Right lobe of liver (tissue), 4 donors: ENCODE data around the gene SLC38A10.

Experiments
- POLR2A ChIP-seq: fragments of 450-650 bp; IDR thresholded peaks from one replicate; pipeline ENCODE4 v1.6.1; 2017; ENCODE audit warnings: antibody characterized with exemption, mild to moderate bottlenecking
- TF ChIP-seq, protein P1 (sequence below), 4 donors: fragments of 200-600 bp in 3 of 4; fragments of 450-650 bp in 1 of 4; IDR thresholded peaks; one replicate each; pipeline versions ENCODE4 v1.5.1 to v1.8.0; 2016 to 2022; ENCODE audit warnings: antibody characterized with exemption in 4 of 4, mild to moderate bottlenecking in 2 of 4
- donor health status: DM: no; HTN: no; CAD: no.
- donor health status: DM: no; HTN: no; CAD: no.
- donor health status: DM: no; HTN: yes; CAD: no.

- TF ChIP-seq, protein P1, sequence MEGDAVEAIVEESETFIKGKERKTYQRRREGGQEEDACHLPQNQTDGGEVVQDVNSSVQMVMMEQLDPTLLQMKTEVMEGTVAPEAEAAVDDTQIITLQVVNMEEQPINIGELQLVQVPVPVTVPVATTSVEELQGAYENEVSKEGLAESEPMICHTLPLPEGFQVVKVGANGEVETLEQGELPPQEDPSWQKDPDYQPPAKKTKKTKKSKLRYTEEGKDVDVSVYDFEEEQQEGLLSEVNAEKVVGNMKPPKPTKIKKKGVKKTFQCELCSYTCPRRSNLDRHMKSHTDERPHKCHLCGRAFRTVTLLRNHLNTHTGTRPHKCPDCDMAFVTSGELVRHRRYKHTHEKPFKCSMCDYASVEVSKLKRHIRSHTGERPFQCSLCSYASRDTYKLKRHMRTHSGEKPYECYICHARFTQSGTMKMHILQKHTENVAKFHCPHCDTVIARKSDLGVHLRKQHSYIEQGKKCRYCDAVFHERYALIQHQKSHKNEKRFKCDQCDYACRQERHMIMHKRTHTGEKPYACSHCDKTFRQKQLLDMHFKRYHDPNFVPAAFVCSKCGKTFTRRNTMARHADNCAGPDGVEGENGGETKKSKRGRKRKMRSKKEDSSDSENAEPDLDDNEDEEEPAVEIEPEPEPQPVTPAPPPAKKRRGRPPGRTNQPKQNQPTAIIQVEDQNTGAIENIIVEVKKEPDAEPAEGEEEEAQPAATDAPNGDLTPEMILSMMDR (IDR thresholded peaks at IDR 0.05), result no peak
- TF ChIP-seq POLR2A, result no peak
These were observed 50.6 kb downstream of the SLC38A10 start for GRCh38 chr17:81244358-81245023.
